H9 (cell line): Measurements from ENCODE around the gene PTPN23. TPM values are rescaled to one million over a fixed set of nuclear protein-coding genes. Genes with fewer than 3 reads are reported as not detected.

Experiments used
- DNase-seq: peaks from one replicate; pipeline ENCODE4 v3.0.0-alpha.2; 2017
- H2AFZ ChIP-seq: one replicate; pipeline ENCODE4 v1.6.1; 2013; ENCODE audit warnings: mild to moderate bottlenecking, low read length, control low read depth, moderate library complexity
- H2AK5ac ChIP-seq: 2 replicates; pipeline ENCODE4 v1.6.1; 2013; ENCODE audit warnings: low read length, control low read depth, mixed read lengths; ENCODE audit not compliant: insufficient read length
- H2BK120ac ChIP-seq: one replicate; pipeline ENCODE4 v1.6.1; 2013; ENCODE audit warnings: low read depth, mild to moderate bottlenecking, low read length, control low read depth, inconsistent platforms; ENCODE audit not compliant: poor library complexity, severe bottlenecking
- H2BK12ac ChIP-seq: 2 replicates; pipeline ENCODE4 v1.6.1; 2013; ENCODE audit warnings: low read length, control low read depth, mixed read lengths, low read depth; ENCODE audit not compliant: insufficient read length
- H2BK15ac ChIP-seq: 2 replicates; pipeline ENCODE4 v1.6.1; 2013; ENCODE audit warnings: low read depth, low read length, control low read depth
- H2BK20ac ChIP-seq: one replicate; pipeline ENCODE4 v1.6.1; 2013; ENCODE audit warnings: low read depth, mild to moderate bottlenecking, low read length, control low read depth, inconsistent platforms; ENCODE audit not compliant: poor library complexity, severe bottlenecking
- H2BK5ac ChIP-seq: 2 replicates; pipeline ENCODE4 v1.6.1; 2013; ENCODE audit warnings: low read length, control low read depth, mixed read lengths; ENCODE audit not compliant: insufficient read length
- H3K14ac ChIP-seq: 2 replicates; pipeline ENCODE4 v1.6.1; 2013; ENCODE audit warnings: low read length, control low read depth; ENCODE audit not compliant: insufficient read depth
- H3K18ac ChIP-seq: 2 replicates; pipeline ENCODE4 v1.6.1; 2013; ENCODE audit warnings: low read depth, mild to moderate bottlenecking, mixed read lengths, low read length, control low read depth; ENCODE audit not compliant: insufficient read length
- H3K23ac ChIP-seq: 2 replicates; pipeline ENCODE4 v1.6.1; 2013; ENCODE audit warnings: low read length, control low read depth, mixed read lengths, low read depth; ENCODE audit not compliant: insufficient read length
- H3K23me2 ChIP-seq: 2 replicates; pipeline ENCODE4 v1.6.1; 2013; ENCODE audit warnings: low read depth, mild to moderate bottlenecking, mixed read lengths, low read length, control low read depth; ENCODE audit not compliant: insufficient read length, poor library complexity, severe bottlenecking
- H3K27ac ChIP-seq: 2 replicates; pipeline ENCODE4 v1.5.1; 2013; ENCODE audit warnings: low read length, control low read depth, mixed read lengths, low read depth; ENCODE audit not compliant: insufficient read length
- H3K27me3 ChIP-seq: 2 replicates; pipeline ENCODE4 v1.6.1; 2013; ENCODE audit warnings: low read length, control low read depth, inconsistent platforms; ENCODE audit not compliant: insufficient read depth
- H3K4ac ChIP-seq: 2 replicates; pipeline ENCODE4 v1.6.1; 2013; ENCODE audit warnings: low read depth, mild to moderate bottlenecking, control low read depth, inconsistent platforms, low read length, moderate library complexity
- H3K4me1 ChIP-seq: 2 replicates; pipeline ENCODE4 v1.6.1; 2013; ENCODE audit warnings: low read length, control low read depth, inconsistent platforms; ENCODE audit not compliant: insufficient read depth
- H3K4me2 ChIP-seq: 2 replicates; pipeline ENCODE4 v1.6.1; 2013; ENCODE audit warnings: low read length, control low read depth, mixed read lengths; ENCODE audit not compliant: insufficient read length, insufficient read depth
- H3K56ac ChIP-seq: 2 replicates; pipeline ENCODE4 v1.6.1; 2013; ENCODE audit warnings: low read depth, mild to moderate bottlenecking, mixed read lengths, low read length, control low read depth; ENCODE audit not compliant: insufficient read length
- H3K79me1 ChIP-seq: 2 replicates; pipeline ENCODE4 v1.6.1; 2013; ENCODE audit warnings: low read depth, mild to moderate bottlenecking, moderate library complexity, low read length, control low read depth, inconsistent platforms; ENCODE audit not compliant: insufficient read depth, poor library complexity, severe bottlenecking
- H3K79me2 ChIP-seq: 2 replicates; pipeline ENCODE4 v1.6.1; 2013; ENCODE audit warnings: low read length, control low read depth, inconsistent platforms; ENCODE audit not compliant: insufficient read depth
- H3K9ac ChIP-seq: 2 replicates; pipeline ENCODE4 v1.6.1; 2013; ENCODE audit warnings: low read length, control low read depth, mixed read lengths; ENCODE audit not compliant: insufficient read length; ENCODE audit errors: extremely low read depth
- H3K9me3 ChIP-seq: one replicate; pipeline ENCODE4 v1.6.1; 2013; ENCODE audit warnings: low read depth, low read length, inconsistent platforms; ENCODE audit not compliant: control insufficient read depth
- H3T11ph ChIP-seq: one replicate; pipeline ENCODE4 v1.6.1; 2013; ENCODE audit warnings: mild to moderate bottlenecking, low read length, control low read depth, inconsistent platforms
- H4K20me1 ChIP-seq: one replicate; pipeline ENCODE4 v1.6.1; 2013; ENCODE audit not compliant: control insufficient read depth, insufficient read length, insufficient read depth
- H4K5ac ChIP-seq: 2 replicates; pipeline ENCODE4 v1.6.1; 2013; ENCODE audit warnings: low read depth, mild to moderate bottlenecking, mixed read lengths, low read length, control low read depth; ENCODE audit not compliant: insufficient read length
- H4K8ac ChIP-seq: replicated peaks from 2 replicates; pipeline ENCODE4 v1.6.1; 2013; ENCODE audit warnings: low read length, control low read depth, mixed read lengths, low read depth; ENCODE audit not compliant: insufficient read length
- H4K91ac ChIP-seq: 2 replicates; pipeline ENCODE4 v1.6.1; 2013; ENCODE audit warnings: low read depth, mild to moderate bottlenecking, moderate library complexity, mixed read lengths, low read length, control low read depth; ENCODE audit not compliant: insufficient read length
- H3K27ac Mint-ChIP-seq, 3 experiments: 2 replicates in 2 of 3; 3 replicates in 1 of 3; pipeline ENCODE4 v1.8.0; 2020 to 2021; ENCODE audit warnings: mixed read lengths in 3 of 3, mild to moderate bottlenecking in 1 of 3, moderate library complexity in 1 of 3
- H3K27me3 Mint-ChIP-seq: 2 replicates; pipeline ENCODE4 v1.8.0; 2021; ENCODE audit warnings: low read depth, mild to moderate bottlenecking, moderate library complexity, mixed read lengths
- H3K36me3 Mint-ChIP-seq, 3 experiments: 2 replicates in 2 of 3; 3 replicates in 1 of 3; pipeline ENCODE4 v1.8.0; 2020 to 2021; ENCODE audit warnings: low read depth in 3 of 3, mixed read lengths in 3 of 3; ENCODE audit not compliant: insufficient read depth in 1 of 3
- H3K4me1 Mint-ChIP-seq, 2 experiments: 2 replicates each; pipeline ENCODE4 v1.8.0; 2020; ENCODE audit warnings: mixed read lengths in 2 of 2
- H3K4me3 Mint-ChIP-seq, 2 experiments: 2 replicates in 1 of 2; 3 replicates in 1 of 2; pipeline ENCODE4 v1.8.0; 2020 to 2021; ENCODE audit warnings: mild to moderate bottlenecking in 2 of 2, mixed read lengths in 2 of 2, moderate library complexity in 1 of 2
- H3K9me3 Mint-ChIP-seq, 2 experiments: 2 replicates in 1 of 2; 3 replicates in 1 of 2; pipeline ENCODE4 v1.8.0; 2020; ENCODE audit warnings: mild to moderate bottlenecking in 2 of 2, mixed read lengths in 2 of 2, moderate library complexity in 1 of 2
- CTCF ChIP-seq: fragments of 200-600 bp; sonication (generic); conservative IDR thresholded peaks from 3 replicates; pipeline ENCODE4 v1.8.0; 2021; ENCODE audit warnings: antibody characterized with exemption, mild to moderate bottlenecking
- WGBS: extraction: QIAGEN DNeasy Blood & Tissue Kit; methylation state at CpG from one replicate; pipeline ENCODE4 v1.1.7; 2013; ENCODE audit warnings: missing lambda C conversion rate, low lambda C conversion rate, mixed read lengths; ENCODE audit not compliant: insufficient read length; ENCODE audit errors: extremely low coverage; 5-methylcytosine and 5-hydroxymethylcytosine counted together
- total RNA-seq: library from RNA; stranded (reverse); gene quantifications from 2 replicates; pipeline ENCODE4 v1.2.1, GENCODE V29; 2021

The PTPN23 gene
- total RNA-seq, 1 experiment from 2014 or later = 42.2 TPM

- H3K4me1 Mint-ChIP-seq = peaks cover 0 to 2% of the 10 kb centered on the region in 2 experiments; a peak in 1 of 4 replicates
- Histone ChIP-seq H2AFZ (no peak overlapping the region), H3K23me2 (no peaks in the 10 kb centered on the region), H4K91ac (no peak overlapping the region), H2BK5ac (no peak overlapping the region), H2BK20ac (no peak overlapping the region), H3K4ac (no peak overlapping the region), H3K9ac (no peak overlapping the region), H3K4me1 (no peaks in the 10 kb centered on the region), H3K79me1 (peaks cover 10% of the 10 kb centered on the region), H3K4me2 (no peak overlapping the region), H3K27ac (no peak overlapping the region), H3T11ph (no peak overlapping the region), H3K56ac (no peak overlapping the region), H3K14ac (no peak overlapping the region), H4K5ac (no peak overlapping the region), H3K18ac (no peak overlapping the region), H3K79me2 (peaks cover 1% of the 10 kb centered on the region; the same call in 1 of the 2 replicates), H2BK12ac (no peak overlapping the region), H3K23ac (no peak overlapping the region), H3K27me3 (no peaks in the 10 kb centered on the region), H4K8ac (no peak overlapping the region), H3K9me3 (no peaks in the 10 kb centered on the region), H4K20me1 (no peaks in the 10 kb centered on the region), H2AK5ac (no peak overlapping the region), H2BK120ac (no peak overlapping the region), H2BK15ac (no peak overlapping the region)
- DNase-seq = no peak
- H3K36me3 Mint-ChIP-seq = peaks cover 13 to 14% (median 13%) of the 10 kb centered on the region in 3 experiments
- TF ChIP-seq CTCF = no peak
- no CpG with 5 or more reads among the region's 3 CpGs for WGBS
- H3K9me3 Mint-ChIP-seq = peaks cover 5 to 9% of the 10 kb centered on the region in 2 experiments; a peak in 4 of 5 replicates
- 0 out of 7 replicates have a peak overlapping the region, but pooled peaks of 1 of the 3 experiments have one; percentile 15 for H3K27ac Mint-ChIP-seq
- H3K4me3 Mint-ChIP-seq = no peak overlapping the region
- no peaks in the 10 kb centered on the region for H3K27me3 Mint-ChIP-seq
These were observed 75.1 kb downstream of the PTPN23 start for GRCh38 chr3:47455806-47456452.
